Thyroid gland (tissue), 4 donors: Measurements from ENCODE around the gene ARMC2. TPM values are rescaled to one million over a fixed set of nuclear protein-coding genes. Genes with fewer than 3 reads are reported as not detected.

Source experiments
- DNase-seq, 2 donors: peaks; one replicate each; pipeline ENCODE4 v3.0.0-alpha.2; 2019
- H3K27ac ChIP-seq, 3 donors: fragments of 200-600 bp; sonication (generic); 1 replicate in 2 of 3; 2 replicates in 1 of 3; pipeline ENCODE4 v1.5.1; 2016 to 2019; ENCODE audit warnings: mild to moderate bottlenecking in 1 of 3, moderate library complexity in 1 of 3
- H3K27me3 ChIP-seq: fragments of 200-600 bp; sonication (generic); one replicate; pipeline ENCODE4 v1.5.1; 2019
- H3K36me3 ChIP-seq, 2 donors: fragments of 200-600 bp; sonication (generic); one replicate each; pipeline ENCODE4 v1.5.1; 2016 to 2019
- H3K4me1 ChIP-seq, 2 donors: fragments of 200-600 bp; sonication (generic); one replicate each; pipeline ENCODE4 v1.5.1; 2017 to 2019
- H3K4me3 ChIP-seq, 3 donors: fragments of 200-600 bp; sonication (generic); replicated peaks in 1 of 3; 1 replicate in 2 of 3; 2 replicates in 1 of 3; pipeline ENCODE4 v1.5.1; 2016; ENCODE audit warnings: mild to moderate bottlenecking in 1 of 3
- H3K9me3 ChIP-seq: fragments of 200-600 bp; sonication (generic); one replicate; pipeline ENCODE4 v1.5.1; 2017
- POLR2A ChIP-seq, 2 donors: fragments of 450-650 bp; IDR thresholded peaks; one replicate each; pipeline ENCODE4 v1.6.1; 2017; ENCODE audit warnings: antibody characterized with exemption in 2 of 2, mild to moderate bottlenecking in 2 of 2, moderate library complexity in 1 of 2
- WGBS, 2 donors: methylation state at CpG; one replicate each; pipeline ENCODE4 v1.1.5; 2017; 5-methylcytosine and 5-hydroxymethylcytosine counted together
- intact Hi-C: fragments of 100-400 bp; cut with DNase I; formaldehyde crosslinking; loops from one replicate; pipeline ENCODE4 v1.15.1; 2023
- total RNA-seq, 4 donors: library from RNA; depleted of rRNA; stranded (reverse); fragments of >200 nt; gene quantifications; one replicate each; pipeline ENCODE4 v1.2.3, GENCODE V29; 2016
- TF ChIP-seq, protein P1 (sequence below), 6 experiments: fragments of 200-600 bp in 3 of 6; fragments of 450-650 bp in 3 of 6; sonication (generic) in 3 of 6; IDR thresholded peaks; one replicate each; pipeline ENCODE4 v1.5.1; 2016 to 2019; ENCODE audit warnings: antibody characterized with exemption in 6 of 6, mild to moderate bottlenecking in 2 of 6, inconsistent platforms in 1 of 6, moderate library complexity in 1 of 6

The ARMC2 gene
- total RNA-seq, 4 donors from 2014 or later = 5.2 to 9.3 (median 6.9) TPM

DNA sequence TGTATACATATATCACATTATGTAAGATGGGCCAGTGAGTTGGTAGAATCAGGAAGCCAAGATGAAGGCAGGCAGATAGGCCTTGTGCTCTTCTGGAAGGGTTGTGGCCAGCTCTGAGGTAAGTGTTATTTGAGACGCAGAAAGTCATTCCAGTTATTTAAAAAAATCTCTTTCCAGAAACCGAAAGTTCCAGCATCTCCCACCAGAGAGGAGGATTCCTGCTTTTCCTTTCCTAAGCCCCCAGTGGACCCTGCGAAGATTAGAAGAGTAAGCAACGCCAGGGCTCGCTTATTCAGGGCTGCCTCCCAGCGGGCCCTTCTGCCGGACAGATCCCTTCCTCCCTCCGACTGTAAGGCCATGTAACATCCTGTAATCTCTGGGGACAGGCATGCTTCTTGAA is 20.4 kb downstream of the ARMC2 start:
- H3K36me3 ChIP-seq = no peaks in the 10 kb centered on the region
- DNase-seq = no peak
- H3K27ac ChIP-seq = no peak overlapping the region
- H3K4me1 ChIP-seq = peaks cover 19 to 29% of the 10 kb centered on the region in 2 donors
- 84 to 87% methylated on average over 8 of the region's 8 CpGs for WGBS, 2 donors
- no peak overlapping the region for H3K4me3 ChIP-seq
- TF ChIP-seq, protein P1, sequence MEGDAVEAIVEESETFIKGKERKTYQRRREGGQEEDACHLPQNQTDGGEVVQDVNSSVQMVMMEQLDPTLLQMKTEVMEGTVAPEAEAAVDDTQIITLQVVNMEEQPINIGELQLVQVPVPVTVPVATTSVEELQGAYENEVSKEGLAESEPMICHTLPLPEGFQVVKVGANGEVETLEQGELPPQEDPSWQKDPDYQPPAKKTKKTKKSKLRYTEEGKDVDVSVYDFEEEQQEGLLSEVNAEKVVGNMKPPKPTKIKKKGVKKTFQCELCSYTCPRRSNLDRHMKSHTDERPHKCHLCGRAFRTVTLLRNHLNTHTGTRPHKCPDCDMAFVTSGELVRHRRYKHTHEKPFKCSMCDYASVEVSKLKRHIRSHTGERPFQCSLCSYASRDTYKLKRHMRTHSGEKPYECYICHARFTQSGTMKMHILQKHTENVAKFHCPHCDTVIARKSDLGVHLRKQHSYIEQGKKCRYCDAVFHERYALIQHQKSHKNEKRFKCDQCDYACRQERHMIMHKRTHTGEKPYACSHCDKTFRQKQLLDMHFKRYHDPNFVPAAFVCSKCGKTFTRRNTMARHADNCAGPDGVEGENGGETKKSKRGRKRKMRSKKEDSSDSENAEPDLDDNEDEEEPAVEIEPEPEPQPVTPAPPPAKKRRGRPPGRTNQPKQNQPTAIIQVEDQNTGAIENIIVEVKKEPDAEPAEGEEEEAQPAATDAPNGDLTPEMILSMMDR (IDR thresholded peaks at IDR 0.05) = no peak
- TF ChIP-seq POLR2A (IDR thresholded peaks at IDR 0.05) = no peak
- intact Hi-C loops = no loop called here
- no peaks in the 10 kb centered on the region for H3K27me3 ChIP-seq
- H3K9me3 ChIP-seq = no peaks in the 10 kb centered on the region

DNA sequence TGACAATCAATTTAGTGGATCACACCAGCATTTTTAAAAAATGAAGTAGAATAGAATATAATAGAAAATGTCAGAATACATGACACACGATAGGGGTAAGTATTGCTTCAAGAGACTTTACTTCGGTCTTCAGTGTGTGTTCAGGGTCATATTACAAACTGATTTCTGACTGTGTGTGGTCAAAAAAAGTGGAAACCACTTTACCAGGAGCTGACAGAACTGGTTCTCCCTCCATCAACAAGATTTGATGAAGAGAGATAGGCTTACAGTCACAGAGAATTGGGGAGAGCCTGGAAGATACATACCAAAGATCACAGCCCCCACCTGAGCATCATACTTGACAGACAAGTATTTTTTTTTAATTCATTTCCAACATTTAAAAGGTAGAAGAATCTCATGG is 21.7 kb downstream of the ARMC2 start:
- no peak overlapping the region for H3K27ac ChIP-seq
- H3K4me3 ChIP-seq = no peak overlapping the region
- 88 to 92% methylated on average over 2 of the region's 2 CpGs for WGBS, 2 donors
- no peaks in the 10 kb centered on the region for H3K9me3 ChIP-seq
- peaks cover 19 to 32% of the 10 kb centered on the region in 2 donors for H3K4me1 ChIP-seq
- no peak for DNase-seq
- TF ChIP-seq, protein P1 (IDR thresholded peaks at IDR 0.05) = no peak
- no peak for TF ChIP-seq POLR2A (IDR thresholded peaks at IDR 0.05)
- H3K27me3 ChIP-seq = no peaks in the 10 kb centered on the region
- no peaks in the 10 kb centered on the region for H3K36me3 ChIP-seq
- intact Hi-C loops = no loop called here

DNA sequence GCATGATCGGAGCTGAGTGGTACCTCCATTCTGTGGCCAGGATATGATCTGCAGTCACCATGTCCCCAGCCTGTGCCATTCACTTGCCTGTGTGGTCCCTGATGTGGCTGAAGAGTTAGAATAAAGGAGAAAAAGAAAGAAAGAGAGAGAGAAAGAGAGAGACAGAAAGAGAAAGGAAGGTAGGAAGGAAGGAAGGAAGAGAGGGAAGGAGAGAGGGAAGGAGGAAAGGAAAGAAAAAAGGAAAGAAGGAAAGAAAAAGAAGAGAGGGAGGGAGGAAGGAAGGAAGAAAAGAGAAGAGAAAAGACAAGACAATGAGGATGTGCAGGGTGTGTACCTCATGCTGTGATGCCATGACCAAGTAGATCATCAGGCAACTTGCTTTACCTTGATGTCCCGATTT is 22.1 kb downstream of the ARMC2 start:
- TF ChIP-seq, protein P1 (IDR thresholded peaks at IDR 0.05) = no peak
- TF ChIP-seq POLR2A (IDR thresholded peaks at IDR 0.05) = no peak
- no peaks in the 10 kb centered on the region for H3K9me3 ChIP-seq
- no peak overlapping the region for H3K4me3 ChIP-seq
- H3K4me1 ChIP-seq = peaks cover 19 to 36% of the 10 kb centered on the region in 2 donors
- intact Hi-C loops = no loop called here
- H3K36me3 ChIP-seq = no peaks in the 10 kb centered on the region
- no peaks in the 10 kb centered on the region for H3K27me3 ChIP-seq
- no peak for DNase-seq
- H3K27ac ChIP-seq = no peak overlapping the region
- WGBS, 2 donors = 95 to 96% methylated on average over 2 of the region's 2 CpGs

DNA sequence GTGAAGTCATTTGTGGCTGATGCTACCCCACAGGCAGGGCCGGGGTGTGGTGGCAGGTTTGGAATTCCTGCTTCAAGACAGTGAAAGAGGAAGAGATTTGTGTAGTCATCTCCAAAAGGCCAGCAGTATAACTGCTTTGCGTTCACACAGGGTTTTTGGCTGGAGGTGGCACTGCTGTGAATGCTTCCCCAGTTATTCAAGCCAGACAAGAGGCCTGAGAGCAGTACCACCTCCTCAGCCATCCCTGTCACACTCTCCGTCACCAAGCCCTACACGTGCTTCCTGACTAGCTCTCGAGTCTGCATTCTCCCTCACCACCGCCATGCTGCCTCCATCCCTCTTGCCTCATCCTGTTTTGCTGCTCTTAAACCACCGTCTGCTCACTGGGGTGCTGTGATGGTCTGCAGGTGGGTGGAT is 23.9 kb downstream of the ARMC2 start:
- H3K4me3 ChIP-seq = no peak overlapping the region
- intact Hi-C loops = no loop called here
- TF ChIP-seq, protein P1 (IDR thresholded peaks at IDR 0.05) = no peak
- no peak for TF ChIP-seq POLR2A (IDR thresholded peaks at IDR 0.05)
- peak in 1 of 2 donors; percentile 8 for DNase-seq
- 68 to 81% methylated on average over 7 of the region's 7 CpGs for WGBS, 2 donors
- no peaks in the 10 kb centered on the region for H3K9me3 ChIP-seq
- H3K27ac ChIP-seq = peak overlapping the region in 2 of 3 donors; percentile 47 to 68
- no peaks in the 10 kb centered on the region for H3K36me3 ChIP-seq
- no peaks in the 10 kb centered on the region for H3K27me3 ChIP-seq
- H3K4me1 ChIP-seq = peaks cover 19 to 45% of the 10 kb centered on the region in 2 donors

DNA sequence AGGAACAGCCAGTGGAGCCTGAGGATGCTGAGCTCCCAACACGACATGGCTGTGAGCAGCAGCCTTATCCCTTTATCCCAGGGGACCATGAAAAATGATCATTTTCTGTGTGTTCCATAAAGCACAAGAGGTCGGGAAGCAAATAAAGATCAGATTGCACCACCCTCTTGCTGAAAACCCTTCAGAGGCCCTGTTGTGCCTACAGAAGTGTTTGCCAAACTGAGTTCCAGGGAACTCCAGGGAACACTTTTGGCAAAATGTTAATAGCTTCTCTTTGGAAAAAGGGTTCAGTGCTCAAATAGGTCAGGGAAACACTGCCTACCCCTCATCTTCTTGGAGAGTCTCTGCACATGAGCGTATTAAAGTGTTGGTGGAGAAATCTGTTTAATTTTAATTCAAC is 24.4 kb downstream of the ARMC2 start:
- Histone ChIP-seq H3K4me1 (peaks cover 23 to 49% of the 10 kb centered on the region in 2 donors), H3K27ac (peak overlapping the region in 2 of 3 donors; percentile 47 to 68), H3K27me3 (no peaks in the 10 kb centered on the region), H3K4me3 (no peak overlapping the region), H3K36me3 (no peaks in the 10 kb centered on the region), H3K9me3 (no peaks in the 10 kb centered on the region)
- intact Hi-C loops = no loop called here
- TF ChIP-seq POLR2A (IDR thresholded peaks at IDR 0.05) = no peak
- TF ChIP-seq, protein P1 (IDR thresholded peaks at IDR 0.05) = no peak
- WGBS, 2 donors = 52 to 70% methylated on average over 3 of the region's 3 CpGs
- DNase-seq = no peak
